Fibroblast of pulmonary artery (primary cell): ENCODE data around the gene DEFB119.
"Not testable (repeated sequence)": the region's sequence is repeated elsewhere in the genome, so short reads cannot be mapped to it uniquely, and the experiment has no call there.

ENCODE experiments used
- DNase-seq: peaks from one replicate; pipeline ENCODE4 v3.0.0-alpha.2; 2010; ENCODE audit warnings: low read depth
- H3K4me3 ChIP-seq: replicated peaks from 2 replicates; pipeline ENCODE4 v1.5.1; 2011; ENCODE audit warnings: low read depth, mild to moderate bottlenecking, control low read depth, low read length, moderate library complexity
- CTCF ChIP-seq: IDR thresholded peaks from 2 replicates; pipeline ENCODE4 v1.5.1; 2011; ENCODE audit warnings: mild to moderate bottlenecking, control low read depth, low read length, inconsistent platforms; ENCODE audit errors: missing control alignments

The DEFB119 gene

GRCh38 chr20:31390490-31390889 lies at the start of gene DEFB119:
Gene DEFB119, minus strand, starts transcription at chr20:31390590. Its CDS starts 107 bp downstream, at chr20:31390483.
- no peak for DNase-seq
- TF ChIP-seq CTCF = no peak
- no peak within 1 kb of the TSS for H3K4me3 ChIP-seq

- no peak for DNase-seq
- no peak for TF ChIP-seq CTCF
- no peak overlapping the region for H3K4me3 ChIP-seq
Observed at GRCh38 chr20:31430568-31431115, 40.3 kb upstream of the DEFB119 start.

GRCh38 chr20:31427576-31427975 lies 37.2 kb upstream of the DEFB119 start:
- not testable (repeated sequence) for H3K4me3 ChIP-seq, DNase-seq

GRCh38 chr20:31426891-31427551 lies 36.6 kb upstream of the DEFB119 start:
- DNase-seq = not testable (repeated sequence)

GRCh38 chr20:31425797-31426196 lies 35.4 kb upstream of the DEFB119 start:
- DNase-seq = no peak
- no peak overlapping the region for H3K4me3 ChIP-seq
- no peak for TF ChIP-seq CTCF

More at GRCh38 chr20:31426891-31427551, 36.6 kb upstream of the DEFB119 start:
- not testable (repeated sequence) for H3K4me3 ChIP-seq

GRCh38 chr20:31418307-31418706 lies 27.9 kb upstream of the DEFB119 start:
- no peak overlapping the region for H3K4me3 ChIP-seq
- DNase-seq = no peak
- no peak for TF ChIP-seq CTCF

GRCh38 chr20:31415653-31416052 lies 25.3 kb upstream of the DEFB119 start:
- TF ChIP-seq CTCF = no peak
- no peak overlapping the region for H3K4me3 ChIP-seq
- DNase-seq = no peak

- DNase-seq = no peak
- no peak overlapping the region for H3K4me3 ChIP-seq
- TF ChIP-seq CTCF = no peak
Observed at GRCh38 chr20:31414381-31414780, 24.0 kb upstream of the DEFB119 start.
